Activated gamma-delta T cell treated with Interleukin-2 at 50 U/mL for 16 hours (primary cell): ENCODE data around the gene OR2T10.
"Not testable (repeated sequence)": the region's sequence is repeated elsewhere in the genome, so short reads cannot be mapped to it uniquely, and the experiment has no call there.

Source experiments
- DNase-seq: peaks from one replicate; pipeline ENCODE4 v3.0.0-alpha.2; 2020

The OR2T10 gene, protein sequence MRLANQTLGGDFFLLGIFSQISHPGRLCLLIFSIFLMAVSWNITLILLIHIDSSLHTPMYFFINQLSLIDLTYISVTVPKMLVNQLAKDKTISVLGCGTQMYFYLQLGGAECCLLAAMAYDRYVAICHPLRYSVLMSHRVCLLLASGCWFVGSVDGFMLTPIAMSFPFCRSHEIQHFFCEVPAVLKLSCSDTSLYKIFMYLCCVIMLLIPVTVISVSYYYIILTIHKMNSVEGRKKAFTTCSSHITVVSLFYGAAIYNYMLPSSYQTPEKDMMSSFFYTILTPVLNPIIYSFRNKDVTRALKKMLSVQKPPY

DNA sequence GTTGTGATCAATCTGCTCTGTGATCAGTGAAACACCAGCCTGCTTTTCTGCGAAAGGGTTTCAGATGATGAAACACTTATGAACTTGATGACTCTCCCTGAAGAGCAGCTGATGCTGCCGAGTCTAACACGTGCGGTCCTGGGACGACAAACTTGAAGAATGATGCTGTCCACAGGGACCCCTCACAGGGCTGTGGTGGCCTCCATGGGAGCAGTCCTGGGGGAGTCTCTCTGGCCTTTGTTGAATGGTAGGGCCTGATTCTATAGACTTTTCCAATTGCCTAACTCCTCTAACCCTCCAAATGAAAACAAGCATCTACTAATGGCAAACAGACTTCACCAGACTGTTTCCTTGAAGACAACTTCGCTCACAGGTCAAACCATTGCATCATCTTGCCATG lies at the start of gene OR2T10:
Gene OR2T10, minus strand, starts transcription at position 112 of the 400 bp plus-strand sequence. CDS start 3,932 bp downstream, outside the sequence.
- DNase-seq, result no peak

DNA sequence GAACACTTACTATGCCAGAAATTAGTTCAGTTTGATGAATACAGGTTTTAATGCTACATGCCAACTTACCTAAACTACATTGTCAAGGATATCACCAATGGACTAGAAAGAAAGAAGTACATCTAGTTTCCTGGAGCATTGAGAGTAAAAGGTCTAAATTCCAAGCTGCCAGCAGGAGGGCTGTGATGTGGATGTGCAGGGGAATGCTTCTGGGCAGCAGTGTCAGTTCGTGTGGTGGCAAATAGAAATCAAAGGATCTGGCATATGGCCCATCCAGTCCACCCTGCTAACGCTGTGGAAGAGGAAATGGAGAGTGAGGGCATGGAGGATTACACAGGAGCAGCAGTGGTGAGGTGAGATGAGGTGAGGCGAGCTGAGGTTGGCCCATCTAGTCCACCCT lies 47.7 kb upstream of the OR2T10 start, which contains the start of gene OR2T35:
Gene OR2T35, minus strand, starts transcription at position 101 of the 400 bp plus-strand sequence. CDS start 6,020 bp downstream, outside the sequence.
- not testable (repeated sequence) for DNase-seq

DNA sequence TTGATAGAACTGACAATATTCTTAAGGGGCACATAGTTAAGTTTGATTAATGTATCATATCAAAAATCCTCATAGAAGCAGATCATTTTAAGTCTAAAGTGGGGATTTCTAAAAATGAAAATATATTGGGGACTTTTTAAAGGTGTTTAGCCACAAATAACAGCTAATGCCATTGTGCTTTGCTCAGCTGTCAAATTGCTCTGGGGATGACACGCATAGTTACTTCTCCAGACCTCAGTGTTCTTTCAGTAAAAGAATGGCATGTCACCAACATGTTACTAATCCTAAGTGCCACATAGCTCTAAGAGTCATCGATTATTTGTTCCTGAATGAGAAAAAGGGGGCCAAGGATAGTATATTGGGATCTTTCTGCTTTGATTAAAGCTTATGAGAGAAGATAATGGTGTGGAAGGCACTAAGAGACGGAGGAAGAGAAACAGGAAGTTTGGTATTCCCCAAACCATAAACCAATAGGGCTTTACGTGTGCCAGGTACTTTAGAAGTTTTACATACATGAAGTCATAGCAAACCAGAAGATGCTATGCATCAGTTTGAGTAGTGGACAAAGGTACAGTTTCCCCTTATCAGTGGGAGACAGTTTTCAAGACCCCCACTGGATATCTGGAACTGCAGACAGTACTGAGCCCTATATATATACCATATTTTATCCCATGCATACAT lies 45.6 kb upstream of the OR2T10 start:
- not testable (repeated sequence) for DNase-seq

DNA sequence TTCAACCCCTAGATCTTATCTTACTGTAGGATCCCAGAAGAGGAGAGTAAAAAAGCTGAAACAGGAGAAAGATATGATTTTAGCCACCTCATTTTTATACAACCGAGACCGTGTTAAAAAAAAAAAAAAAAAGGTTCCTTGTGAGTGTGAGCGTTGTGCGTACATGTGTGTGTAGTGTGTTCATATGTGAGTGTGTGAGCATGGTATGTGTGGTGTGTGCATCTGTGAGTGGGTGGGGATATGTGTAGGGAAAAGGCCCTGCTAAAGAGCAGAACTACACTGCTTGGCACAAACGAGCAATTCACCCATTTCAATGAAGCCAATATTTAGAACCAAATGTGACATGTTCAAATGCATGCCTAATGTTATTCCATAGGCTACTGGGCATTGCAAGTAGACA lies 44.1 kb upstream of the OR2T10 start:
- DNase-seq, result not testable (repeated sequence)

DNA sequence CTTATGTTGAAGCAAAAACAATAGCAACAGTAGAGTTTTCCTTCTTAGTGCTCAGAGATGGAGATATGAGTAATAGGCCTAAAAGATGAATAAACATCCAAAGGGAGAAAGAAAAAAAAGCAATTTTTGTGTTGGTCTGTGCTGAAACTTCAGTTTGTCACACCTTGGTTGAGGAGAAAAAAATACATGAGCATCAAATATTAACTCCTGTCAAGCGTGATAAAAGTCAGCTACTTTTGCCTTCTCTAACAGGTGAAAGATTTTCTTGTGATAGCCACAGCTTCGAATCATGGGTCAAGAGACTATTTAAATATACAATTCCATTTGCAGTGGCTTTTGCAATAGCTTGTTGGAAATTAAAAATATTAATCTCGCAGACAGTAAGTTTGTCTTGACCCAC lies 43.4 kb upstream of the OR2T10 start:
- not testable (repeated sequence) for DNase-seq

DNA sequence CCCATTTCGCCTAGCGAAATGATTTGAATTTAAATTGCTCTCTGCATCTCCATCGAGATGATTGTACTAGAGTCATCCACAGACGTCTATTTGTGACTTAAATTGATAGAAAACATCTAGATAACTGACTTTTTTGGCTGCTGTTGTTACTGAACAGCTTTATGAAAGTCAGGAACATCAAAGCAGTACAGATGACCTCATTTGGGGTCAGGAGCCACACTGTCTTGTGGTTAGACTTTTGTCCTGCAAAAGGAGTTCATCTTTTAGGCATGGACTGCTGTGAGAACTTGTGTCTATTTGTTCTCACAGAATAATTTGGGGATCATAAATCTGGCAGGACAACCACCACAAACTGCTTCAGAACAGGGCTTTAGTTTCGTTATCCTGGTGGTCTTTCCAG lies 42.2 kb upstream of the OR2T10 start:
- DNase-seq, result not testable (repeated sequence)

DNA sequence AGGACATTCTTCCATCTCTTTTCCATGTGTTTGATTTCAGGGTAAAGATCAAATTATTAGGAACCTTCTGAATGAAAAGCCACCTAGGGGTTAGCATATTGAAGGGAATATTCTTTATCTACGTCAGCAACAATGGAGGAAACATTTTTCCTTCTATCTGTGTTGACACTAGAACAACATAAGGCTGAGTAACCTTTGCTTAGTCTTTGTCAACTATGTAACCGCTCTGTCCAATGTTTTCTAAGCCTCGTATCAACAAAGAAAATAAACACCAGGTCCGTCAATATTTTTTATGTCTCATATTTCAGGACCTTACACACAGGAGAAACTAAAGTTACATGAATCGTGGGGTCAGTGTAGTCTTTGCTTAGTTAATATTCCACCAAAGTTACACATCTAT lies 39.1 kb upstream of the OR2T10 start:
- not testable (repeated sequence) for DNase-seq

DNA sequence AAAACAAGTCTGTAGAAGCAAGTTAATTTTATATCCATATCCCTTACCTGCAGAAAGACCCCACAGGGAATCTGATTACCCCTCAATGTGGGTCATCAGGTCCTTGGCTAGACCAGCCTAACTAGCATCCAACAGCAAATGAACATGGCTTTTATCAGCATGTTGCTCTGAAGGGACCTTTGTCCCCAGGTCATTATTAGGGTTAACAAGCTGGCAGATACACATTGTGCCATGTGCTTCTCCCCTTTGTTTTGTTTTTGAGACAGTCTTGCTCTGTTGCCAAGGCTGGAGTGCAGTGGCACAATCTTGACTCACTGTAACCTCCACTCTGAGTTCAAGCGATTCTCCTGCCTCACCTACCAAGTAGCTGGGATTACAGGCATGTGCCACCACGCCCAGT lies 37.5 kb upstream of the OR2T10 start, which contains the start of gene OR2T11:
Gene OR2T11, minus strand, starts transcription at position 101 of the 400 bp plus-strand sequence. CDS start 7,963 bp downstream, outside the sequence.
- DNase-seq, result not testable (repeated sequence)

DNA sequence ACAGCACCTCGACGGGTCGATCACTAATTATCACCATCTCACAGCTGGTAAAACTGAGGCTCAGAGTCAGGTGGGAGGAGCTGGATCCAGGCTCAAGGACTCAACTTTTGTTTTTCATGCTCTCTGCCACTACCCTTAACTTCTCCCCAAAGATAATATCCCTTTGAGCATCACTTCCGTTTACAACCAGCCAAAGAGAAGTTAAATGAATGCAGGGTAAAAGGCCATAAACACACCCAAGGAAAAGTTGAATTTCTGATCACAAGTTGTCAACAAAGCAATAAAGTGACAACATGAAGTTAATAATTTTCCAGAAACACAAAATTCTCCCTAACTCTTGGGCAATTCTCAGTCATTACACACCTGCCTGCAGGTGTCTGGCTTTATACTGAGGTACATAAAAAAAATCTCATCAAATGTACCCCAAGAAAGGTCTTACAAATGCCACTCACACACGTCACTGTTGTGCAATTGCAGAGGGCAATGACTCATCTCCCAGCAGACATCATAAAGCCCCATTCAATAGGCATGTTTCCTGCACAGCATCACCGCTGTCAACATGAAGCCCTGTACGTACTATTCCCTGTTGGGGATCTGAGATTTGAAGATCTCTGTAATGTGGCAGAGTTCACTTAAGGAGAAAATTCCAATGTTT lies 34.0 kb upstream of the OR2T10 start:
- DNase-seq, result no peak

DNA sequence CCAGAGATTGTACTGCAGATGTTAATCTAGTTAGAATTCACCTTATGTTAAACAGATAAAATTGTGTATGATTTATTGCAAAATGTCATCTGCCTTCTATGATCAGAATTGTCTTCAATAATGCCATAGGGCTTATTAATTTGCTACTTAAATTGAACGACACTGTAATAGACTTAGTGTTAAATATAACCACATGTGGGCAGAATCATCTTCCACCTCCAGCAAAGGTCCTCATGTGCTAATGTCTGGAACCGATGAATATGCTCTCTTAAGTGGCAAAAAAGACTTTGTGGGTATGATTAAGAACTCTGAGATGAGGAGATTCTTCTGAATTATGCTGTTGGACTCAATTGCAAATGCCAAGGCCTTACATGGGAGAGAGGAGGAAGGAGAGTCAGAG lies 33.1 kb upstream of the OR2T10 start:
- DNase-seq, result no peak

DNA sequence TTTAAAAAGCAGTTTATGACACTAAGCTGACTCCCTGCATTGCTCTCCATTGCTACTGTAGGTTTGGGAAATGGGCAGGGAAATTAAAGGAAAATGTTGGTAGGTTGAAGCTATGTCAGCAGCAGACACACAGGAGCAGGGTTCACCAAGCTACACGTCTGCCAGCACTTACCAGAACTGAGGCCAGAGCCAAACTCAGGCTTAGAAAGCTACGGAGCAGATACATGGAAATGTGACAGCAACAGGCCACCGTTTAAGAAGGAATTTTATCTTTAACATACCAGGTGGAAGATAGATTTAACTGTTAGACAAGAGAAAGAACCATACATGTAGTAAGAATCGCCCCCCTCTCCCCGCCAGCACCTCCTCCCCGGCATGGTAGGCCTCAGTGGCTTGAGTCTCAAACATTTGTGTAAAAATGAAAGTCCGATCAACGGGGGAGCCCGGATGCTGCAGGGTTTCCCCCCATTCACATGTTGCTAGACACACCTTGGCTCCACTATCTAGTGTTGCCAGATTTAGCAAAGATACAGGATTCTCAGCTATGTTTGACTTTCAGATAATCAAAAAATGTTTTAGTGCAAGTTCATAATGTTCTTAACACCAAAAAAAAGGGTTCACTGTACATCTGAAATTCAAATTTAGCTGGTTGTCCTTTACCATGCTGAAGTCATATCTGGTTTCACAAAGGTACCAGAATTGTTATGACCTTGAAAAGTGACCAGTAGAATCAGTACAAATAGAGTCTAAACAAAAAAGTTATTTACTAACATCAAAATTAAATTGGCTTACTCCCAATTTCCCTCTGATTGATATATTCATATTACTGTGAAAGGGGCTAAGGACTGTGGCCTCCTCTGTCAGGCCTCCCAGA lies 30.7 kb upstream of the OR2T10 start:
- no peak for DNase-seq

DNA sequence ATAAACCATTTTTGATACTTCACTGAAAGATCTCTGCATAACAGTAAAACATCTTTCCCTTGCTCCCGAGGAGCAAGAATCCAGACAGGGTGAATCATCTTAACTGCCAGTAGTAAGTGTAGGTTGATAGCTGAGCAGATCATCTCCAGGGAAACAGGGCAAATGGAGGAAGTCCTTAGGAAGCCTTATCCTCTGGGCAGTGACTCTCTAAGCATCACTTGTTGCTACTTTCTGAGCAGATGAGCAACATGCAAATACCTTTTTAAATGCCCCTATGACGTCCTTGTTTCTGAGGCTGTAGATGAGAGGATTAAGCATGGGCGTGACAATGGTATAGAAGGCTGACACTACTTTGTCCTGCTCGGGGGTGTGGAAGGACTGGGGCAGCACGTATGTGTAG lies 28.5 kb upstream of the OR2T10 start:
- no peak for DNase-seq

DNA sequence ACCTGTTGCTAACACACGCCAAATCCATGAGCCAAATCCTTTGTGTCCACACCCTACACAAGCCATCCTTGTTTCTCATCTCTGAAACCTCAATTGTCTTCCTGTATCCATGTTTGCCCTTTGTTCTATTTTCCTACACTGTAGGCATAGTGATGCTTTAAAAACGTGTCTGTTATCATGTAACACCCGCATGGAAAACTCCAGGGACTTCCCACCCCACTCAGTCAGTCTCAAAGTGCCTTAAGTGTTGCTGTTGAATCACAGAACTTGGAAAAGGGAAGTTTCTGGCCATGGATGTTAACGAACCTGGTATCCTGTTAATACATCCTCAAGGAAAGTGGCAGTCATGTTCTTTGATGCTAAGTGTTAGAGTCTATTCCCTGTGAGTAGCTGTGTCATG lies 27.7 kb upstream of the OR2T10 start:
- no peak for DNase-seq

DNA sequence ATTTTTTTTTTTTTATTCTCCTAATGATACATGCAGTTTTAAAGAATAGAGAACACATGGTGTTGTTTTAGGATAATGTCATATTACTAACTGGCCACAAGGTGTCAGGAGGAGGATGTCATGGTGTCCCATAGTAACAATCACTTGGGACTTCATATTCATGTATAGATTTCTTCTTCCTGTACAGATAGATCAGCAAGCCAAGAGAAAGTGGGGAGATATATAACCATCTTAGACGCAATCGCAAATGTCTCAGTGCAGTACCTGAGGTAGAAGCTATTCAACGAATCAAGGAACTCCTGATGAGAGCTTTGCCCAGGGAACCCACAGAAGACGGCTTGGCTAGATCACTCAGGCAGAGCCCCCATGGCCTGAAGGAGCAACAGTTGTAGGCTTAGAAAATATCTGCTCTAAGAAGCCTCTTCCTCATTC lies 25.1 kb upstream of the OR2T10 start:
- DNase-seq, result no peak

DNA sequence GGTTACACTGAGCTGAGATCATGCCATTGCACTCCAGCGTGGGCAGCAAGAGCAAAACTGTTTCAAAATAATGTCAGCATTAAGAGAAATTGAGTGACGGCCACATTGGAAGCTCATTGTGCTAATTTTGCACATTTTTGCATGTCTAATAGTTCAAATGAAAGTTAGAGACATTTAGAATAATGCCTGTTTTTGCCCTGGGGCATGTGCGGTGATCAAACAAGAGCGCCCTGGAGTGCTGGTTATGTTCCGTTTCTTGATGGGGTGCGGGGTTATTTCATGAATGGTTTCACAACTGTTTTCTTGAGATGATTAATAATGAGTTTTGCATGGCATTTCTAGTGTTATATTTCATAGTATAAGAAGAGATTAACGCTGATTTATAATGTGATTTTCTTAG lies 24.3 kb upstream of the OR2T10 start:
- no peak for DNase-seq

DNA sequence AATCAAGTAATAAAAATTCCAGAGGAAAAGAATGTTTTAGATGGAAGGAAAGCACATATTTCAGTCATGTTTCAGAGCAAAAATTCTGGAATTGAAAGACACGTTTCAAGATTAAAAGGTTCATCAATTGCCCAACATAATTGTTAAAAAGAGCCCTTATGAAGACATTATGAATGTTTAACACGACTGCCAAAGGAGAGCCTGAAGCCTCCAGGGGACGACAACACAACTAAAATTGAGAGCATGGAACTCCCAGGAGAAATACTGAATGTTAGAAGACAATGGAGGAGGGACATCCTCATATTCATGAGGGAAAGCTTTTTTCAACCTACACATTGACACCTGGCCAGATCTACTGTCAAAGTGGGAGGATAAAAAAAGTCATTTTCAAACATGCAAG lies 21.4 kb upstream of the OR2T10 start:
- peak; percentile 23 for DNase-seq

DNA sequence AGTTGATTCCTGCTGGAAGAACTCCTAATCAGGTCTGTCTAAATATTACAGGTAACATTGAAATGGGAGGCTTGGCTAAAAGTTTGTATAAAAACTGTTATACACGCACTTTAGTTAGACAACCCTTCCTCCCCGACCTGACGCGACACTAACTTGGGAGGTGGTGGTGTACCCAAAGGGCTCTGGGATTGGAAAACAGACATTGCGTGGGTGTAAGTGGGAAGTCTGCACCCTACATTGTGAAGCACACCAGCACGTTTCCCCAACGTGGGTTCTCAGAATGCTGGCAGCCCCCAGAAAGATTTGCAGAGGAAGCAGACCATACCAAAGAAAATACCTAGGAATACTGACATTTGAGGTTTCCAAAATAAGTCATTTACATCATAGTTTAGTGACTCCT lies 20.6 kb upstream of the OR2T10 start:
- DNase-seq, result no peak

DNA sequence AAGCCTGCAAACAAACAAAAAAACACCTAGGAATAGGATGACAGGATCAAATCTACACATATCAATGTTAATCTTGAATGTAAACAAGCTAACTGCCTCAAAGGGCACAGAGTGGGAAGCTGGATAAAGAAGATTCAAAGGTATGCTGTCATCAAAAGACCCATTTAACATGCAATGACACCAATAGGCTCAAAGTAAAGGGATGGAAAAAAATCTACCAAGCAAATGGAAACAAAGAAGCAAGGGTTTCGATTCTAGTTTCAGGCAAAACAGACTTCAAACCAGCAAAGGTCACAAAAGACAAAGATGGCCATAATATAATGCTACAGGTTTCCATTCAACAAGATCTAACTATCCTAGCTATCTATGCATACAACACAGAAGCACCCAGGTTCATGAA lies 16.2 kb upstream of the OR2T10 start:
- no peak for DNase-seq

DNA sequence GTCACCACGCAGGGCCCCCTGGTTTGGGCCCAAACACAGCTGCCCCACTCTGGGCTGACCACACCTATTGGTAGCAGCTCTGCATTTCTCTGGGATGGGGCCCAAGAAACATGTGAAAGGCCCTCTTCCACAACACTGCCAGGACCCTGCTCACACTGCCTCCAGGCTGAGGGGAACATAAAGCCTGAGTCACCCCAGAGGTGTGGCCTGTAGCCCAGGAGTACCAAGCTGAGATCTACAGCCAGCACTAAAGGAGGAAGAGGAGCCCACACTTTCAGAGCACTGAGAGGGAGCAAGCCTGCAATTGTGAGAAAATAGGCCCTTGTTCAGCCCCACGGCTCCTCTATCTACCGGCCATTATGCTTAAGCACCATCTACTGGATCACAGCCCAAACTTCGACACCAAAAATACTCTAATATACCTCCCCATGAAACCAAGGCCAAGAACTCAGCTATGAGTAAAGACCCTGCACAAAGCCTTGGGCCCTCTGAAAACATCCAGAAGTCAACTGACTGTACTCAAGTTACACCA lies 14.4 kb upstream of the OR2T10 start:
- DNase-seq, result no peak

DNA sequence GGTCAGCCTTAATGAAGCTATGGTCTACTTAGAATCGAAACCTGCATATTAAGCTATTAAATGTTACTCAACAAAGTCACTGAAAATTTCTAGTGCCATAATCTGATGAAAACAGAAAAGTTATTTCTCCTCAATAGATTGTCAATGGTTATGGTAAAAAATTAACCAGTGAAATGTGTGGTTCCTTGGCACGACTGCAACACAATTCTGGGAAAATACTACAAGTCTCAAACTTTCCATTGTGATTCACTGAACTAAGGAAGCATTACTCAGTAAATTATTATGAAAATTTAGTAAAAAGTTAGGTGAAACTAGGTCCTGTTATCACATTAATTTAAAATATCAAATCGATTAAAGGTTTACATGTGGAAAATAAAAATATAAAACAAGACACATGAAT lies 12.8 kb upstream of the OR2T10 start:
- no peak for DNase-seq

DNA sequence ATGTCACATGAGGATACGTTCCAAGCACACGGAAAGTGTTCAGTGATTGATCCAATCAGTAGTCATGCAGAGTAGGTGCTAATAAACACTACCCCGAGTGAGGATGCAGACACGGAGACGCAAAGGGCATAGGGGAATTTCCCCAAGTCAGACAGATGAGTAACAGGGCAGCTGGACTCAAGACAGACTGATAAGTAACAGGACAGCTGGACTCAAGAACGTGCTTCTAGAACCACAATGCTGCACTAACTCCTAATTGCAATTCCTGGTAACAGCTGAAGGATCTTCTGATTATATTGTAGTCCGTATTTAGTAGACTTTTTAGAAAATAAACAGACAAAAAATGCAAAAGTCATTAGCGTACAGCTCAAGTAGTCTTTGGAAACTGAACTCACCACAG lies 1.9 kb upstream of the OR2T10 start:
- DNase-seq, result no peak

DNA sequence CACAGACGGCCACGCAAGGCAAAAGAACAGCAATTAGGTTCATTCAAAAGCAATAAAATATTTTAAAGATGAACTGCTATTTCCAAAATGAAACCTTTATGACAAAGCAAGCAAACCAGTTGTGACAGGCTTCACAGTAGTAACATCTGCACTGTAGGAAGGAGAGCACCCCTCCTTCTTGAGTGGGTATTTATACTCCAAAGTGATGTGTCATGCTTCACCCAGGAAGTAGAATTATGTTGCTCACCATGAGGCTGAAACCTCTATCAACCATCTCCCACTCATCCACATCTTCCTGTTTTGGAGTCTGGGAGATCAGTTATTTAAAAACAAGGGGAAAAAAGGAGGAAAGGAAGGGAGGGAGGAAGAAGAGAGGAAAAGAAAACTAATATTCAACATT lies 885 bp downstream of the OR2T10 start:
- no peak for DNase-seq
